H9 (cell line): Measurements from ENCODE around the gene OR9Q1. TPM values are rescaled to one million over a fixed set of nuclear protein-coding genes. Genes with fewer than 3 reads are reported as not detected.

Experiments used
- DNase-seq: peaks from one replicate; pipeline ENCODE4 v3.0.0-alpha.2; 2017
- H2AFZ ChIP-seq: one replicate; pipeline ENCODE4 v1.6.1; 2013; ENCODE audit warnings: mild to moderate bottlenecking, low read length, control low read depth, moderate library complexity
- H2AK5ac ChIP-seq: 2 replicates; pipeline ENCODE4 v1.6.1; 2013; ENCODE audit warnings: low read length, control low read depth, mixed read lengths; ENCODE audit not compliant: insufficient read length
- H2BK120ac ChIP-seq: one replicate; pipeline ENCODE4 v1.6.1; 2013; ENCODE audit warnings: low read depth, mild to moderate bottlenecking, low read length, control low read depth, inconsistent platforms; ENCODE audit not compliant: poor library complexity, severe bottlenecking
- H2BK12ac ChIP-seq: 2 replicates; pipeline ENCODE4 v1.6.1; 2013; ENCODE audit warnings: low read length, control low read depth, mixed read lengths, low read depth; ENCODE audit not compliant: insufficient read length
- H2BK15ac ChIP-seq: 2 replicates; pipeline ENCODE4 v1.6.1; 2013; ENCODE audit warnings: low read depth, low read length, control low read depth
- H2BK20ac ChIP-seq: one replicate; pipeline ENCODE4 v1.6.1; 2013; ENCODE audit warnings: low read depth, mild to moderate bottlenecking, low read length, control low read depth, inconsistent platforms; ENCODE audit not compliant: poor library complexity, severe bottlenecking
- H2BK5ac ChIP-seq: 2 replicates; pipeline ENCODE4 v1.6.1; 2013; ENCODE audit warnings: low read length, control low read depth, mixed read lengths; ENCODE audit not compliant: insufficient read length
- H3K14ac ChIP-seq: 2 replicates; pipeline ENCODE4 v1.6.1; 2013; ENCODE audit warnings: low read length, control low read depth; ENCODE audit not compliant: insufficient read depth
- H3K18ac ChIP-seq: 2 replicates; pipeline ENCODE4 v1.6.1; 2013; ENCODE audit warnings: low read depth, mild to moderate bottlenecking, mixed read lengths, low read length, control low read depth; ENCODE audit not compliant: insufficient read length
- H3K23ac ChIP-seq: 2 replicates; pipeline ENCODE4 v1.6.1; 2013; ENCODE audit warnings: low read length, control low read depth, mixed read lengths, low read depth; ENCODE audit not compliant: insufficient read length
- H3K23me2 ChIP-seq: 2 replicates; pipeline ENCODE4 v1.6.1; 2013; ENCODE audit warnings: low read depth, mild to moderate bottlenecking, mixed read lengths, low read length, control low read depth; ENCODE audit not compliant: insufficient read length, poor library complexity, severe bottlenecking
- H3K27ac ChIP-seq: 2 replicates; pipeline ENCODE4 v1.5.1; 2013; ENCODE audit warnings: low read length, control low read depth, mixed read lengths, low read depth; ENCODE audit not compliant: insufficient read length
- H3K27me3 ChIP-seq: 2 replicates; pipeline ENCODE4 v1.6.1; 2013; ENCODE audit warnings: low read length, control low read depth, inconsistent platforms; ENCODE audit not compliant: insufficient read depth
- H3K4ac ChIP-seq: 2 replicates; pipeline ENCODE4 v1.6.1; 2013; ENCODE audit warnings: low read depth, mild to moderate bottlenecking, control low read depth, inconsistent platforms, low read length, moderate library complexity
- H3K4me1 ChIP-seq: 2 replicates; pipeline ENCODE4 v1.6.1; 2013; ENCODE audit warnings: low read length, control low read depth, inconsistent platforms; ENCODE audit not compliant: insufficient read depth
- H3K4me2 ChIP-seq: 2 replicates; pipeline ENCODE4 v1.6.1; 2013; ENCODE audit warnings: low read length, control low read depth, mixed read lengths; ENCODE audit not compliant: insufficient read length, insufficient read depth
- H3K56ac ChIP-seq: 2 replicates; pipeline ENCODE4 v1.6.1; 2013; ENCODE audit warnings: low read depth, mild to moderate bottlenecking, mixed read lengths, low read length, control low read depth; ENCODE audit not compliant: insufficient read length
- H3K79me1 ChIP-seq: 2 replicates; pipeline ENCODE4 v1.6.1; 2013; ENCODE audit warnings: low read depth, mild to moderate bottlenecking, moderate library complexity, low read length, control low read depth, inconsistent platforms; ENCODE audit not compliant: insufficient read depth, poor library complexity, severe bottlenecking
- H3K79me2 ChIP-seq: 2 replicates; pipeline ENCODE4 v1.6.1; 2013; ENCODE audit warnings: low read length, control low read depth, inconsistent platforms; ENCODE audit not compliant: insufficient read depth
- H3K9ac ChIP-seq: 2 replicates; pipeline ENCODE4 v1.6.1; 2013; ENCODE audit warnings: low read length, control low read depth, mixed read lengths; ENCODE audit not compliant: insufficient read length; ENCODE audit errors: extremely low read depth
- H3K9me3 ChIP-seq: one replicate; pipeline ENCODE4 v1.6.1; 2013; ENCODE audit warnings: low read depth, low read length, inconsistent platforms; ENCODE audit not compliant: control insufficient read depth
- H3T11ph ChIP-seq: one replicate; pipeline ENCODE4 v1.6.1; 2013; ENCODE audit warnings: mild to moderate bottlenecking, low read length, control low read depth, inconsistent platforms
- H4K20me1 ChIP-seq: one replicate; pipeline ENCODE4 v1.6.1; 2013; ENCODE audit not compliant: control insufficient read depth, insufficient read length, insufficient read depth
- H4K5ac ChIP-seq: 2 replicates; pipeline ENCODE4 v1.6.1; 2013; ENCODE audit warnings: low read depth, mild to moderate bottlenecking, mixed read lengths, low read length, control low read depth; ENCODE audit not compliant: insufficient read length
- H4K8ac ChIP-seq: replicated peaks from 2 replicates; pipeline ENCODE4 v1.6.1; 2013; ENCODE audit warnings: low read length, control low read depth, mixed read lengths, low read depth; ENCODE audit not compliant: insufficient read length
- H4K91ac ChIP-seq: 2 replicates; pipeline ENCODE4 v1.6.1; 2013; ENCODE audit warnings: low read depth, mild to moderate bottlenecking, moderate library complexity, mixed read lengths, low read length, control low read depth; ENCODE audit not compliant: insufficient read length
- H3K27ac Mint-ChIP-seq, 3 experiments: 2 replicates in 2 of 3; 3 replicates in 1 of 3; pipeline ENCODE4 v1.8.0; 2020 to 2021; ENCODE audit warnings: mixed read lengths in 3 of 3, mild to moderate bottlenecking in 1 of 3, moderate library complexity in 1 of 3
- H3K27me3 Mint-ChIP-seq: 2 replicates; pipeline ENCODE4 v1.8.0; 2021; ENCODE audit warnings: low read depth, mild to moderate bottlenecking, moderate library complexity, mixed read lengths
- H3K36me3 Mint-ChIP-seq, 3 experiments: 2 replicates in 2 of 3; 3 replicates in 1 of 3; pipeline ENCODE4 v1.8.0; 2020 to 2021; ENCODE audit warnings: low read depth in 3 of 3, mixed read lengths in 3 of 3; ENCODE audit not compliant: insufficient read depth in 1 of 3
- H3K4me1 Mint-ChIP-seq, 2 experiments: 2 replicates each; pipeline ENCODE4 v1.8.0; 2020; ENCODE audit warnings: mixed read lengths in 2 of 2
- H3K4me3 Mint-ChIP-seq, 2 experiments: 2 replicates in 1 of 2; 3 replicates in 1 of 2; pipeline ENCODE4 v1.8.0; 2020 to 2021; ENCODE audit warnings: mild to moderate bottlenecking in 2 of 2, mixed read lengths in 2 of 2, moderate library complexity in 1 of 2
- H3K9me3 Mint-ChIP-seq, 2 experiments: 2 replicates in 1 of 2; 3 replicates in 1 of 2; pipeline ENCODE4 v1.8.0; 2020; ENCODE audit warnings: mild to moderate bottlenecking in 2 of 2, mixed read lengths in 2 of 2, moderate library complexity in 1 of 2
- CTCF ChIP-seq: fragments of 200-600 bp; sonication (generic); conservative IDR thresholded peaks from 3 replicates; pipeline ENCODE4 v1.8.0; 2021; ENCODE audit warnings: antibody characterized with exemption, mild to moderate bottlenecking
- WGBS: extraction: QIAGEN DNeasy Blood & Tissue Kit; methylation state at CpG from one replicate; pipeline ENCODE4 v1.1.7; 2013; ENCODE audit warnings: missing lambda C conversion rate, low lambda C conversion rate, mixed read lengths; ENCODE audit not compliant: insufficient read length; ENCODE audit errors: extremely low coverage; 5-methylcytosine and 5-hydroxymethylcytosine counted together
- total RNA-seq: library from RNA; stranded (reverse); gene quantifications from 2 replicates; pipeline ENCODE4 v1.2.1, GENCODE V29; 2021

Gene OR9Q1
- total RNA-seq, 1 experiment from 2014 or later: not detected

GRCh38 chr11:58075781-58076180 lies 52.1 kb downstream of the OR9Q1 start:
- H2AK5ac ChIP-seq: no peak overlapping the region
- no peaks in the 10 kb centered on the region for H3K9me3 ChIP-seq
- no peak overlapping the region for H4K91ac ChIP-seq
- TF ChIP-seq CTCF: no peak
- Mint-ChIP-seq H3K4me1 (peaks cover 2 to 3% of the 10 kb centered on the region in 2 experiments; a peak in 1 of 4 replicates), H3K4me3 (no peak overlapping the region), H3K27me3 (no peaks in the 10 kb centered on the region), H3K9me3 (peaks cover 6% of the 10 kb centered on the region in 2 experiments; a peak in 4 of 5 replicates), H3K27ac (no peak overlapping the region), H3K36me3 (no peaks in the 10 kb centered on the region)
- H2BK15ac ChIP-seq: no peak overlapping the region
- H2BK20ac ChIP-seq: no peak overlapping the region
- no CpG with 5 or more reads among the region's 2 CpGs for WGBS
- no peaks in the 10 kb centered on the region for H3K79me1 ChIP-seq
- no peak overlapping the region for H2BK5ac ChIP-seq
- no peak overlapping the region for H2AFZ ChIP-seq
- H3K79me2 ChIP-seq: no peaks in the 10 kb centered on the region
- H3K23me2 ChIP-seq: no peaks in the 10 kb centered on the region
- no peak for DNase-seq
- H3K4me1 ChIP-seq: no peaks in the 10 kb centered on the region
- no peak overlapping the region for H3K23ac ChIP-seq
- H3K4me2 ChIP-seq: no peak overlapping the region
- H2BK12ac ChIP-seq: no peak overlapping the region
- no peak overlapping the region for H3K4ac ChIP-seq
- H3K9ac ChIP-seq: no peak overlapping the region
- H4K5ac ChIP-seq: no peak overlapping the region
- no peak overlapping the region for H3K14ac ChIP-seq
- no peak overlapping the region for H4K8ac ChIP-seq
- no peak overlapping the region for H3K56ac ChIP-seq
- H2BK120ac ChIP-seq: no peak overlapping the region
- no peaks in the 10 kb centered on the region for H3K27me3 ChIP-seq
- H3T11ph ChIP-seq: no peak overlapping the region
- H3K27ac ChIP-seq: no peak overlapping the region
- no peak overlapping the region for H3K18ac ChIP-seq
- H4K20me1 ChIP-seq: no peaks in the 10 kb centered on the region
